Head of caudate nucleus (tissue), 42 donors: ENCODE measurements around the gene LINGO4.

Experiments used
- DNase-seq, 42 donors: peaks; one replicate each; pipeline versions ENCODE4 v3.0.0 to v3.0.0-alpha.2; 2020 to 2021; ENCODE audit warnings: mixed read lengths in 7 of 42
- intact Hi-C: fragments of 100-400 bp; cut with DNase I; formaldehyde crosslinking; loops from one replicate; pipeline ENCODE4 v1.15.0; 2022

The LINGO4 gene

DNA sequence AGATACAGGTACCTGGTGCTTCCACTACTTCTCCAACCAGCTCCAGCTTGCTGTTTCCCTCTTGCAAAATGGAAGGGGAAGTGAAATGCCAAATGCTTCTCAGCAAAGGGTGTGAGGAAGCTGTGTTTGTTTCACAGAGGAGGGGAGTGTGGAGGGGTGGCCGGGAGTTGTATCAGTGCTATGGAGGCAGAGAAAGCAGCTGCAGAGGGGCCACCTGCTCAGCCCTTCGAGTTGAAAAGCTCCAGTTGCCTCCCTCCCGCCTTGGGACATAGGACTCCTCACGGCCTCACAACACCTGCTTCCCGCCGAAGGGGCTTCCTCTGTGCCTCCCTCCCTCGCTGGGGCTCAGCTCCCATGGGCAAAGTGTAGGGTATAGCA, 12.1 kb upstream of the LINGO4 start:
- intact Hi-C loops: no loop called here
- DNase-seq: no peak

DNA sequence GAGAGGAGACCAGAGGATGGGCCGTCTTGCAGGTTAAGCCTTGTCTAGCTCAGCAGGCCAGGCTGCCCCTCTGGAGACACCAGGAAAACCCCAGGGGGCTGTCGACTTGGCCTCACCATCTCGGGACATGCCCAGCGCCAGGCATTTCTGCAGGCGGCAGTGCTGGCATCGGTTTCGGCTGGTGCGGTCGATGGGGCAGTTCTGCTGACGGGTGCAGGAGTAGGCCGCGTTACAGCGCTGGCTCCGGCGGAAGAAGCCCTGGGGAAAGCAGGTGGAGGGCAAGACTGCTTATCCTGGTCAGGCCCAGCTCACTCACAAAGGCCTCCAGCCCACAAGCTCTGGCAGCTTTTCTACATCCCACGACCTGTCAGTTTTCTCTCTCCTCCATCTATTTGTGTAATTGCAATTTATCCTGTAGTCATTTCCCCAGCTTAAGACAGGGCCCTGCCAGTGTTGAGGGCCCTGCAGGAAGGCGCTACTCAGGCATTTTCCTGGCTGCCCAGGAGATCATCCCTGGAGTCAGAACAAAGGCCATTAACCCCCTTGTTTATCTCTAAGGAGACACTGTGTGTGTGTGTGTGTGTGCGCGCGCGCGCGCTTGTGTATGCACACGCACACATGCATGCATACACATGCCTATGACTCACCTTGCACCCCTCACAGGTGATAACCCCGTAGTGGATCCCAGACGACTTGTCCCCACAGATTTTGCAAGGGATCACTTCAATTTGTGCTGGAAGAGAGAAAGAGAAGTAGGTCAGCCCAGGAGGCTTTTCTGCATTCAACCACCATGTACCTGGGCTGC, 11.5 kb upstream of the LINGO4 start:
- intact Hi-C loops: no loop called here
- no peak for DNase-seq

DNA sequence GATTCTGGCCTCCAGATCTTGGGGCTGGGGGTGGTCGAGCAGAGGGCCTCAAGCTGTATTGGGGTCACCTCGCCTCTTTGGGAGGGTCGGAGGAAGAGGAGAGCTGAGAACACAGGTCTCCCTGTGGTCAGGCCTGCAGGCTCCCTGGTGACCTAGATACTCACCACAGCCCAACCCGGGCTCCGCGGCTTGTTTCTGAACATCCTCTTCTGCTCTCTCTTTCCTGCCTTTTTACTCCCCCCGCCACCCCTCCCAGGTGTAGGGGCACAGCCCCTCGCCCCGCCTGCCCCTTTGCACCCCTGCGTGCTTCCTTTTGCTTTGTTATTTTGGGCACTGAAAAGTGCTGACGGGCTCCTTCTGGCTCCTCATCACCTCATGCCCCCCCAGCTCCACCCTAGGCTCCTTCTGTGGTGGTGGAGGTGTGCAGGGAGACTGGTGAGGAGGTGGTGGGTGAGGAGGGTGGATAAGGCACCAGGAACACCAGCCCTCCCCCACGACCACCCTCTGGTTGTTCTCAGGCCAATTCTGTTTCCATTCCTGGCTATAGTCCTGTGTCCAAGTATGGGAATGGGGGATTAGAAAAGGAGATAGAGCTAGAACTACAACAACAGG, 10.6 kb upstream of the LINGO4 start:
- intact Hi-C loops: no loop called here
- no peak for DNase-seq

DNA sequence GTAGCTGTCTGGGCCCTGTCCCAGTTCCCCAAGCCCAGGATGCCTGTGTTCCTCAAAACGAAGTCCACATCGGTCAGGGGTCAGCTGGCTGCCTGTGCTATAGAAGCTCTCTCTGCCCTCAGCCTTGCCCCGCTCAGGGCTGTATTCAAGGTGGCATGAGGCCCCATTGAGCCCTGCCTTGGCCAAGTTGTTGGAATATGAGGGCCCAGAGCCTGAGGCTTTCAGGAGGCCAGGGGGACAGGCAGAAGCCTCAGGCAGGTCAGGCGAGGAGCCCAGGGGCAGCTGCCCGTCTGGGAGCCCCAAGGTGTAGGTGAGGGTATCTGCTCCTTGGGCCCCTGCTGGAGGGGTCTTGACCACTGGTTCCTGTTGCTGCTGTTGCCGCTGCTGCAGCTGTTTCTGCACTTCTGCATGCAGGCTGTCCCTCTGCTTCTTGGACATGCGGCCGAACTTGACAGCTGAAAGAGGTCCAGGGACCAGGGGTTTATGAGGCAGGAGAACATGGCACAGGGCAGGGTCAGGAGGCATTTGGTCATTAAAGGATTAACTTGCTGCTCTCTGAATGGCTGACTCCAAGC, 9.8 kb upstream of the LINGO4 start:
- intact Hi-C loops: no loop called here
- DNase-seq: no peak

DNA sequence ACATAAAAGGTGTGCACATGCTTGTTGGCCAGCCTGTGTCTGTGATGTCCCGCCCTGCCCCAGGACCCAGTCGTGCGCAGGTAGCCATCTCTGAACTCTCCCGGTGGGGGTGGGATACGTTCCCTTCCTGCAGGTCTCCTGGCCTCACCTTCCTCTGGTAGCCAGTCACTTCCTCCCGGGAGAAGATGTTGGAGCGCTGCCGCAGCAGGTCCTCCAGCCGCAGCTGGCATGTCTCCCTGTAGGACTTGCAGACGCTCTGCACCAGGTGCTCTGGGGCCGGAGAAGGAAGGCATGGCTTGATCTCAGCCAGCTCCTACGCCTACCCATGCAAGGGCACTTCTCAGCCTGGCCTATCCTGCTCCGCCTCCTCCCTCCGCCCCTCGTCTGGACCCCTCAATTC, 9.2 kb upstream of the LINGO4 start:
- intact Hi-C loops: no loop called here
- no peak for DNase-seq

DNA sequence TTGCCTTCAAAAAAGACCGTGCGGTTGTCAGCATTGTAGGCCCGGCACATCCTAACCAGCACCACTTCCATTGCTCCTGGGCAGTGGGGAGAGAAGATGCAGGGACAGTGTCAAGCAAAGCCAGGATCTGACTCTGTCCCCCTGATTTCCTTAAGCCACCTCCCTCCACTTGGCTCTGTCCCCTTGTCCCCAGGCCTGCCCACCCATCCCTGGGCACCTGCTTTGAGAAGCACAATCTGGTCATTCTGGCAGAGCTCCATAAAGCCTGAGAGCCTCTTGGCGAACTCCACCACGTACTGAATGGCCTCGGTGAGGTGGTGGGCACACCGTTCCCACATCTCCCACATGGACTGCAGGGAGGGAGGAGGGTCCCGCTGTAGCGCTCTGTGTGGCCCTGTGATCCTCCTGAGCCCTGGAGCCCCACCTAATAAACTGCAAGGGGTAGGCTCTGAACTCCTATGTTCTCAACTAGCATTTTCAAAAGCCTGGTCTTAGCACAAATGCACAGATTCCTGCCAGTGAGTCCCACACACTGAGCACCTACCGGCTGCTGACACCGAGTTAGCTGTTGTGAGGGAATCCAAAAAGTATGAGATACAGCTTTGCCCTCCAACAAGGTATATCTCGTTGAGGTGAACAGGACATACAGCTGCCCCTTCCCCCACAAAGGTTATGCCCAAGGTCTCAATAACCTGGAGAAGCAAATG, 8.2 kb upstream of the LINGO4 start:
- DNase-seq: no peak
- intact Hi-C loops: no loop called here

DNA sequence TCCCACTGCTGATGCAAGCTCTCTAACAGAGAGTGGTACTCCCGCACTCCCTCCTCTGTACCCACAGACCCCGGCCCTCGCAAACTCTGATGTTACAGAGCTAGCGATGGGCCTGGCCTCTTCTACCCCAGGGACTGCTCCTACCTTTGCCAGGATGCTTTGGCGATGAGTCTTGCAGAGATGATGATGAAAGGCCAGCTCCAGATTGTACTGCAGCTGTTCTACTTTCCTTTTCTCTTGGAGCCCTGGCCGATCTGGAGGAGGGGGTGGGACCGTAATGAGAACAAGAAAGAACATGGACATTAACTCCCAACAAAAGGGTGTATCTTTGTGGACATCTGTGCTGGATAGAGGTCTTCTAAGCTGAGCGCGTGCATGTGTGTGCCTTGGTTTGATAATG, 6.0 kb upstream of the LINGO4 start:
- no peak for DNase-seq
- intact Hi-C loops: no loop called here

DNA sequence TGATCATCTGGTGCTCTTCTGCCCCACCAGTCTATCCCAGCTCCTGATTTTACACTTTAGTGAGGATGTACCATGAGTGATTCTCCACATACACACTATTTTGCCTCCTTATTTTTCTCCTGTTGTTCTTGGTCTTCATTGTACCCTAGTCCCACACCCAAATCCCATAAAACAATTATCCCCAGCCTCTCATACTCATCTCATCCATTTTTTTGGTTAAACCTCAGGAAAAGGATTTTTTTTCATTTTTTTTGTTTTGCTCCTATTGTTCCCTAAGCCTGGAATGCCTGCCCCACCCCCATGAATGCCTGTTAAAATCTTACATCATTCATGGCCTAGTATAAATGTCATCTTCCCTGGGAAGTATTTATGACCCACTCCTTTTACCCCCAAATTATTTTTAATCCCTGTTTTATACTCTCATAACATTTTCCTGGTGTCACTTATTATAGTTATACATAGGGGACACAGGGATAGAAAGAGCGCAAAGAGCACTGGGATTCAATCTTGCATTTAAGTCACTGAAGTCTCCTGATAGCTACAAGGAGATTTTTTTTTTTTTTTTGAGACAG, 4.9 kb upstream of the LINGO4 start:
- intact Hi-C loops: no loop called here

DNA sequence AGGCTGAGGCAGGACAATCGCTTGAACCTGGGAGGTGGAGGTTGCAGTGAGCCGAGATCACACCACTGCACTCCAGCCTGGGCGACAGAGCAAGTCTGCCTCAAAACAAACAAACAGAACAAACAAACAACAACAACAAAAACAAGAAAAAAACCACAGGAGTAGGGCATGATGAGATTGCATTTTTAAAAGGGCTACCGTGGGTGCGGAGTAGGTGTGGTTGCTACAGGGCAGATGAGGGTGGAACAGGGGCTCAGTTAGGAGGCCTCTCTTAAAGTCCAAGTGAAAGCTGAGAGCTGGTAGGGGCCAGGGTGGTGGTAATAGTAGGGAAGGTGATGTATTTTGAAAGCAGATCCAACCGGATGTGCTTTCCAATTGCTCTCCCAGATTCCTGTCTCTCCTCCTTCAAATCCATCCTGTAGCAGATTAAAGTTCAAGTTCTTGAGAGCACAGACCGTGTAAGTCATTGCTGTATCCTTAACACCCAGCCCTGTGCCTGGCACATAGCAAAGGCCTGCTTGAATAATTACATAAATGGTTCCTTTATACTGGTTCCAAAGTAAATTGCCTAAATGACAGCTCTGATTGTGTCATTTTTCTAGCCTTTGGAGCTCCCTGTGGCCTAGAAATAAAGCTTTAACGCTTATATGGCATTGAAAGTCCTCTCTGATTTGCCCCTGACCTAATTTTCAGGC, 4.2 kb upstream of the LINGO4 start:
- peak in 2 of 42 donors; percentile 19 to 26 for DNase-seq
- intact Hi-C loops: no loop called here

More for the DNA sequence above, 4.9 kb upstream of the LINGO4 start:
- peak in 1 of 42 donors; percentile 2 for DNase-seq

DNA sequence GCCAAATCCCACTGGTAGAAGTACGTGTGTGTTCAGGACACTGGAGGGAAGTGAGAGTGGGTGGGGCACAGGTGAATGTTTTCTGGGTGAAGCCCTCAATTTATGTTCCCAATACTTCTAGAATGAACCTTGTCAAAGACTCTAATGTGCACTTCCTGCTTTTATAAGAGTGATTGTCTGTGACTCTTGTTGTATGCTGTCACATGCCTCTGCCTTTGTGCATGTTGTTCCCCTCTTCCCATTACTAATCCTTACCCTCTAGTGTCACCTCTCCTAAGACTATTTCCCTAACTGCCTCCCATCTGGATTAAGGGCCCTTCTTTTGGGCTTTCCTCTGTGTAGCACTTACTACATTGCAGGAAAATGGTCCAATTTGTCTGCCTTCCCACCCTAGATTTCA, 2.5 kb upstream of the LINGO4 start:
- DNase-seq: no peak
- intact Hi-C loops: no loop called here

DNA sequence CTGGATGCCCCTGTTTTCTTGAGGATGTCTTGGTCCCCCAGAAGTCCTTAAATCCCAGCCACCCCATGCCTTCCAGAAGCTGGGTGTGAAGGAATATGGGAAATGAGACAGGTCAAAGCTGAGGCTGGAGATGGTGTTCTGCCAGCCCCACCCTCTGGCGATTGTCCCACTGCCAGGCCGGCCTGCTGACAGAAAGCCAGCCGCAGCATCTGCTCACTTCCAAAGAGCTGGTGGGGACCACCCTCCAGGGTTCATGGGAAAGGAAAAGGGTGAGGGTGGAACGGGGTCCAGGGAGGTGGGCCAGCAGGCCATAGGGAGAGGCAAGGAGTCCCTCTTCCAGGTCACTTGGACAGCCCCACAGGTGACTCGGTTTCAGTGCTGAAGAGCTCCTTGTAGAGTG, 1.9 kb upstream of the LINGO4 start:
- DNase-seq: peak in 3 of 42 donors; percentile 18 to 43 (median 22)
- intact Hi-C loops: no loop called here

DNA sequence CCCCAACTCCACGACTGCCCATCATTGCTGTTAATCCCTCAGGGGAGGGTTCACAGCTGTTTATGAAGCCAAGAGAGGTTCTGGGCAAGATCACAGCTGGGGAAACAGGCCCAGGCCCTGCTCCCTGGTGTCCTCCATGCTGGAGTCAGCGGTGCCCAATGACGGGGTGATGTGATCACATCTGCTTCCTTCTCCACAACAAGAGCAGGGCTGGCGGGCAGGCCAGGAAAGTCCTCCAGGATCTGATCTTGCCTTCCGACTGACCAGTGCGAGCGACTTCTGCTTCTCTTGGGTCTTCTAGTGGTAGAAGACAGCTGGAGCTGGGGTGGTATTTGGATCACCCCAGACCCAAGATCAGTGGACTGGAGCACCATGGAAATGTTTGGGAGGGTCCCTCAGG, 951 bp upstream of the LINGO4 start:
- peak in 1 of 42 donors; percentile 13 for DNase-seq
- intact Hi-C loops: no loop called here

DNA sequence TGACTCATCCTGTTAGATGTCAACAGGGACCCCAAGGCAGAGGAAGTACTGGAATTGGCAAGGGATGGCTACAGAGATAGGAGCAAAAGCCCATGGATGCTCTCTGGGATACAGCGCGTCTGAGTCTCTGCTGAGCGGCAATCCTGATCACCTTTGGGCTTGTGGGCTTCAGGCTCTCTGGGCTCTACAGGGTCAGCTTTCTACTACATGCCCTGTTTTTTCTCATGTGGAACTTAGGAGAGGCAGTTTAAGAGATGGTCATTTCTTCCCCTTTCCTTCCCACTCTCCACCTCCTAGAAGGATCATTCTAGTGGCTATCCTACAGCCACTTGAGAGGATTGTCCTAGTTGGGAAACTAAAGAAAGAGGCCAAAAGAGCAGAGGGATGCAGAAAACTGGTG, 1.3 kb downstream of the LINGO4 start:
- no peak for DNase-seq
- intact Hi-C loops: no loop called here

DNA sequence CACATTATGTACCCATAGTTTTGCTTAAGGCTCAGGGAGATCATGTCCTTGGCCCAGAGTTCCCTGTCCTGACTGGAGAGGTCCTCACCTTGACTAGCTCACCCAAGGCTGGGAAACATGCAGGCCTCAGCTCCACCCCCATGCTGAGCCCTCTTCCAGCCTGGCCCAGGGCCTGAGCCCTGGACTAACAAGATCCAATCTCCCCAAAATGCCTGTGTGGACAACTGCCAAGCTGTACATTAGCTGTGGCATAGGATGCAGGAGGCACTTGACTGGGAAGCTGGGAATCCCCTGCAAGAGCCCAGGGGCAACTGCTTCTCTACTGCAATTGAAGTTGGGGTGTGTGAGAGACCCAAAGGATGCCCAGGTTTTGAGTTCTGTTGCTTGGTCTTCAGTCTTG, 2.1 kb downstream of the LINGO4 start:
- DNase-seq: no peak

DNA sequence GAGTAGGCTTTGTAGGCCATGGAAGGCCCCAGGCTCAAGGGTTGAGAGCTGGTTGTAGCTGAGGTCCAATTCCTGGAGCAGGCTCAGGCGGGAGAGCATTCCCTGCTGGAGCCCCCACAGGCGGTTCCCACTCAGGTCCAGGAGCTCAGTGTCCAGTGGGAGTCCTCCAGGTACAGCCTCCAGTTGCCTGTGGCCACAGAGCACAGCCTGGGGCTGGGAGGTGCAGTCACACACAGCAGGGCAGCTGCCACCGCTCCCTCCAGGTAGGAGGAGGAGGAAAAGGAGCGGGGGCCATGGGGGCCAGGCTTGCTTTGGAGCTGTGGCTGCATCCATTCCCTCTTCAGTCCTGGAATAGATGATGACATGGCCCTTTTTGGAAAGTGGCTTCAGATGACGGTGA, 2.8 kb downstream of the LINGO4 start:
- DNase-seq: peak in 1 of 42 donors; percentile 2
- intact Hi-C loops: no loop called here

More for the DNA sequence above, 2.1 kb downstream of the LINGO4 start:
- intact Hi-C loops: no loop called here

DNA sequence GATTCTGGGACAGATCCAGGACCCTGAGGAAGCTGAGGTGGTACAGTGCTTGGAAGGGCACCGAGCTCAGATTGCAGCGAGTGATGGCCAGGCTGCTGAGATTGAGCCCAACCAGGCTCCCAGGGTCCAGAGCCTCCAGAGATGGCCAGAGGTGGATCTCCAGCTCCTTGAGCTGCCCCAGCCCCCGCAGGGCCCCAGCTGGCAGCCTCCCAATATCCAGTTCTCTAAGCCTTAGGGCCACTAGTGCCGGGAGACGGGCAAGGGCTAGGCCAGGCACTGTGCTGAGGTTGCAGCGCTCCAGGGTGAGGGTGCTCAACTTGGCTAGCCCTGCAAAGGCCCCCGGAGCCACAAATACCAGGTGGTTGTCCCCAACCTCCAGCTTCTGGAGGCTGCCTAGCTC, 3.4 kb downstream of the LINGO4 start:
- intact Hi-C loops: no loop called here

DNA sequence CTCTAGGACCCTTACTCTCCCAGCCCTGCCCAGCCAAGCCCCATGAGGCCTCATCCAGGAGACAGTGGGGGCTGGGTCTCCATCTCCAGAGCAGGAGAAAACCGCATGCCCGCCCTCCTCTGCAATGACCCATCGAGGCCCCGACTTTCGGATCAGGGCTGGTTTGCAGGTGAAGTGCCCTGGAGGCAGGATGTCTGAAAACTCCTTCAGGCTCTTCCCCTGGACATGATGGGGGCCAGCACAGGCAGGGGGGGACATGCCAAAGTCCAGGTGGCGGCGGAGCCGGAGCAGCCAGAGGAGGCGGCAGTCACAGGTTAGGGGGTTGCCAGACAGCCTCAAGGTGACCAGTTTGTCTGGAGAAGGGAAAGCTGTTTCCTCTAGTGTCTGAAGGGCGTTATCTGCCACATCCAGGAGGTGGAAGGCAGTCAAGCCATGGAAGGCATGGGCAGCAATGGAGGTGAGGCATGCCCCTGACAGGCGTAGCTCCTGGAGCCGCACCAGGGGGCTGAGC, 3.9 kb downstream of the LINGO4 start:
- intact Hi-C loops: no loop called here
- DNase-seq: peak in 2 of 42 donors; percentile 7 to 8

More for the DNA sequence above, 3.4 kb downstream of the LINGO4 start:
- peak in 1 of 42 donors; percentile 5 for DNase-seq

DNA sequence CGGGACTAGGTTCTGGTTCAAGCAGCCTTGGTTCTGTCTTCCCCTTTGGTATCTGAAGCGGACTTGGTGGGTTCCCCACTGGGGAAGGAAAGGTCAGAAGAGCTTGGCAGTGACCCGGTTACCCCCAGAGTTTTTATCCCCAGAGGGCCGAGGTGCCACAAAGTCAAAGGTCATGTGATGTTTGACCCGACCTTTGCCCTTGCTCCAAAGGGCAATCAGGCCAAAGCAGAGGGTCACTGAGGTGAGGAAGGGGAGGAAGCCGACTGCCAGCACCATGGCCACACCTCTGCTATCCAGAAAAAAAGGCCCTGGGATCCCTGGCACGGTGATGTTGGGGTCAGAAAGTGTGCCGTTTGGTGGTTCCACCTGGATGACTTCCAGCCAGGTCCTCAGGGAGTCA, 4.4 kb downstream of the LINGO4 start:
- intact Hi-C loops: no loop called here

More for the DNA sequence above, 4.4 kb downstream of the LINGO4 start:
- peak in 1 of 42 donors; percentile 16 for DNase-seq
